HG03354 (cell line): ENCODE measurements around the gene CLIP2.
"Not testable (repeated sequence)": the region's sequence is repeated elsewhere in the genome, so short reads cannot be mapped to it uniquely, and the experiment has no call there.

Source experiments
- ATAC-seq: cut with Tn5 transposase; IDR thresholded peaks from one replicate; pipeline ENCODE4 v1.9.1; 2021; ENCODE audit warnings: mild to moderate bottlenecking; ENCODE audit not compliant: unreplicated experiment, poor library complexity, severe bottlenecking

Gene CLIP2

GRCh38 chr7:74320645-74321221 lies 31.5 kb downstream of the CLIP2 start:
- no peak for ATAC-seq

GRCh38 chr7:74322892-74323291 lies 33.7 kb downstream of the CLIP2 start:
- ATAC-seq, result not testable (repeated sequence)

DNA sequence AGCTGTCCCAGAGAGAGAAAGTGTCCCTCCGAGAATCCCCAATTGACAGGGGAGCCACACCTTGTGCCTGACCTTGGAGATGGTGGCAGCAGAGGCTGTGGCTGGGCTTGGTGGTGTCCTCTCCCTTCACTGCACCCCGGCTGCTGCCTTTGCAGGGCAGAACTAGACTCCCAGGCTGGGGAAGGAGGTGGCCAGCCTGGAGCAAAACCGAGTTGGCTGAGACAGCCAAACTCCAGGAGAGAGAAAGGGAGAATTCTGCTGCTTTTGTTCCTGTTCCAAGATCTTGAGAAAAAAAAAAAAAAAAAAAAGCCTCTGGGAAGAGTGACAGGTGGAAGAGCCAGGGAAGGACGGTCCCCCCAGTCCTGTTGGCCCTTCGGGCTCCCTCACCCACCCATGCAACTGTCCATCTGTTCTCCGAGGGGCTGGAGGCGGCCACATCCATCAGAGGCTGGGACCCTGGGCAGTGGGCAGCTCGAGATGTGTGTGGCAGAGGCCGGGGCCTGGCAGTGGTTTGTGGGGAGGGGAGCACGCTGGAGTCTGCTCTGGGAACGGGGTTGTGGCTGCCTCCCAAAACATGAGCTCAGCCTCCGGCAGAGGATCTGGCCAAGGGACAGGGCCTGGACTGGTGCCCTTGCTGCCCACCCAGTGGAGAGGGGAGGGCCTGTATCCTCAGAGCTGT lies 35.5 kb downstream of the CLIP2 start:
- no peak for ATAC-seq

GRCh38 chr7:74325210-74325565 lies 36.0 kb downstream of the CLIP2 start:
- no peak for ATAC-seq

DNA sequence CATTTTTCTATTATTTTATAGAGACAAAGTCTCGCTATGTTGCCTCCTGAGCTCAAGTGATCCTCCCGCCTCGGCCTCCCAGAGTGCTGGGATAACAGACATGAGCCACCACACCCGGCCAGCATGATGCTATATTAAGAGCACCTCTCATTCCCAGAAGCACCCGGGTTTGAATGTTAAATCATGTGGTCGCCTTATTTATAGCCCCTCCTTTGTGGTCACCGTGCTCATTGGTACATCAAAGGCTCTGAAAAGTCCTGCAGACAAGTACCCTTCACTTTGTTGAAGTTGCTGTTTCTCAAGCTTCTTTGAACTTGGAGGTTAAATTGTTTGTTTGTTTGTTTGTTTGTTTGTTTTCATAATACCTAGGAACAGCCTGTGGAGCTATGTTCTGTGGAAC lies 40.0 kb downstream of the CLIP2 start:
- no peak for ATAC-seq

DNA sequence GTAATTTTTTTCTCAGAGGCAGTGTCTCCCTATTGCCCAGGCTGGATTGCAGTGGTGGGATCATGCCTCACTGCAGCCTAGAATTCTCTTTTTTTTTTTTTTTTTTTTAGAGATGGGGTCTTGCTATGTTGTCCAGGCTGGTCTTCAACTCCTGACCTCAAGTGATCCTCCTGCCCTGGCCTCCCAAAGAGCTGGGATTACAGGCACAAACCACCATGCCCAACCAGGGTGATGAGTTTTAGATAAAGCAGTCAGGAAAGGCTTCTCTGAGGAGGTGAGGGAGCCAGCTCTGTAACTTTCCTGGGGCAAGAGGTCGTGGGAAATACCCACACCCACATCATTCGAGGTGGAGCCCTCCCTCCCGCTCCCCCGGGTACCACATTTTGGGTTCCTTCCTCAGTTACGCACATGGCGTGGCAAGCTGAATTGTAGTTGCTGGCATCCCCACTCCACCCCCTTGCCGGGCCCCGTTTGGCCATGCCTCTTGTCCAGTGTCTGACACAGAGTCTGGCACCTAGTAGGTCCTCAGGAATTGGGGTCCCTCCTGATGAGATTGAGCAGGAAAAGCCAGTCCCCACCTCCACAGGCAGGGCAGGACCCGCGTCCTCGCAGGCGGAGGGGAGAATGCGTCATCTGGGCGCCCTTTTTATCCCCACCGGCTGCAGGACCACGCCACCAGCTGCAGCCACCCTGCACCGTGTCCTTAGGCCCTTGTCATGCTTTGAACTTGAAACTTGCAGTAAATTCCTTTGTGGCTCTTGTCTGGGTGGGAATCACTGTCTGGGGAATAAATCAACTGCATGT lies 43.4 kb downstream of the CLIP2 start:
- no peak for ATAC-seq

DNA sequence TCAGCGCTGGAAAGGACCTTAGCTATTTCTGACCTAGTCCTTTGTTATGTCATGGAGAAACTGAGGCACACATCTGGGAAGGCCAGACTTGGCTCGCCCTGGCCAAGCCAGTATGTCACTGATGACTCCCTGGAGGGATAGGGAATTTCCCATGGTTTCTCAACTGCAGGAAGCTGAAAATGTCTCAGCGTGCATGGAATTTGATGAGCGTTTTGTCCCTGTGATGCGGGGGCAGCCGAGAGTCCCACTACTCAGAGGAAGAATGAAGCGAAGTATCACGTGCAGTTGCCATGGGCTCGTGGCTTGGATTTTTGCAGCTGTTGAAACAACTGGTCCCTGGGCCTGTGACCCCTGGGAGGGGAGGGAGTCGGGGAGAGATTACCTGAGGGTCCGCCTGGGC lies 44.8 kb downstream of the CLIP2 start:
- ATAC-seq, result no peak

DNA sequence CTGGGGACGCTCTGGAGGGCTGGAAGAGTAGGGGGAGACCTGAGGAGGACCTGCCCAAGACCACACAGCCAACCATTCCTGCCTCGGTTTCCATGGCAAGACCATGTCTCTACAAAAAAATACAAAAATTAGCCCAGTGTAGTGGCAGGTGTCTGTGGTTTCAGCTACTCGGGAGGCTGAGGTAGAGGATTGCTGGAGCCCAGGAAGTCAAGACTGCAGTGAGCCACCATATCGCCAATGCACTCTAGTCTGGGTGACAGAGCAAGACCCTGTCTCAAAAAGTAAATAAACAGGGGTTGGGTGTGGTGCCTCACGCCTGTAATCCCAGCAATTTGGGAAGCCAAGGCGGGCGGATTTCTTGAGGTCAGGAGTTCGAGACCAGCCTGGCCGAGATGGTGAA lies 48.7 kb downstream of the CLIP2 start:
- no peak for ATAC-seq

GRCh38 chr7:74338366-74339108 lies 49.3 kb downstream of the CLIP2 start:
- ATAC-seq, result no peak

DNA sequence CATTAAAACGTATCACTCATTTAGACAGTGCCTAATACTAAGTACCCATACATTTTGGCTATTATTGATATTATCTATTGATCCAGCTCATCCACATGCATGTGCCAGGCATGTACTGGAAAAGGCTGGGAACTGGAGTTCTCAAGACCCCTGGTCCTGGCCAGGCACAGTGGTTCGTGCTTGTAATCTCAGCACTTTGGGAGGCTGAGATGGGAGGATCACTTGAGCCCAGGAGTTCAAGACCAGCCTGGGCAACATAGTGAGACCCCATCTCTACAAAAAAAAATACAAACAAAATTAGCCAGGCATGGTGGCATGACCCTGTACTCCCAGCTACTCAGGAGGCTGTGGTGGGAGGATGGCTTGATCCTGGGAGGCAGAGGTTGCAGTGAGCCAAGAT lies 50.4 kb downstream of the CLIP2 start:
- ATAC-seq, result not testable (repeated sequence)

DNA sequence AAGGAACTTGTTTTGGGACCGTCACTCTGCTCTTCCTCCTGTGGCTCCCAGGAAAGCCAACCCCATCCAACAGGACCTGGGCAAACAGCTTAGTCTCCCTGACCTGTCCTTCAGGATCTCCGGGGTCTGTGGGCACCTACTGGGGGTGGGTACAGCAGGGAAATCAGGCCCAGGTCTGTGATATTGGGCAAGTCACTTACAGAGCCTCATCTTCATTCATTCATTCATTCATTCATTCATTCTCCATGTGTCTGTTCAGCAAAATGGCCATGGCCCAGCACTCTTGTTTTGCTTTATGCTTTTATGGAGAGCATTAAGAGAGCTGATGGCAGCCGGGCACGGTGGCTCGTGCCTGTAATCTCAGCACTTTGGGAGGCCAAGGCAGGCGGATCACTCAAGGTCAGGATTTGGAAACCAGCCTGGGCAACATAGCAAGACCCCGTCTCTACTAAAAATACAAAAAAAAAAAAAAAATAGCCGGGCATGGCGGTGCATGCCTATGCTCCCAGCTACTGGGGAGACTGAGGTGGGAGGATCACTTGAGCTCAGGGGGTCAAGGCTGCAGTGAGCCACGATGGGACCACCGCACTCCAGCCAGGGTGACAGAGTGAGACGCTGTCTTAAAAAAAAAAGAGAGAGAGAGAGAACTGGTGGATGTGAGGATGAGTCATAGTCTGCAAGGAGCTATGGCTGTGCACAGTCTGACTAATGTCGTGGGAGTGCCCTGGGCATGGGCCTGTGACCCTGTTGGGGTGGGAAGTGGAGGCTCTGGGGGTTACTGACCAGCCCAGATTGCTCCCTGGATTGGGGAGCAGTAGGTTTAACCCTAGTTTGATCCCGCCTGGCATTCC lies 54.3 kb downstream of the CLIP2 start:
- no peak for ATAC-seq

DNA sequence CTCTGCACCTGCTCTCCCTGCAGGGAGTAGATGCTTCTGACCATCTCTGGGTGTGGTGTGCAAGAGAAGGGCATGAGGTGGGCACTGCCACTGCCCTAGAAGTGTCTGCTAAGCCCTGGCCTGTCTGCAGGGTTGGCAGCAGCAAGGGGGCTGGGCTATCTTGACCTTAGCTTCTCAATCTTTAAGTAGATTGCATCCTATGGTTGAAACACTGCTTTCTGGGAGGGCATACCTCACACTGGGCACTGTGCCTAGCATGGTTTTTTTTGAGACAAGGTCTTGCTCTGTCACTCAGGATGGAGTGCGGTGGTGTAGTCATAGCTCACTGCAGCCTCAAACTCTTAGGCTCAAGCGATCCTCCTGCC lies 54.9 kb downstream of the CLIP2 start:
- no peak for ATAC-seq

- ATAC-seq, result no peak
Observed at GRCh38 chr7:74344786-74345185, 55.6 kb downstream of the CLIP2 start.

DNA sequence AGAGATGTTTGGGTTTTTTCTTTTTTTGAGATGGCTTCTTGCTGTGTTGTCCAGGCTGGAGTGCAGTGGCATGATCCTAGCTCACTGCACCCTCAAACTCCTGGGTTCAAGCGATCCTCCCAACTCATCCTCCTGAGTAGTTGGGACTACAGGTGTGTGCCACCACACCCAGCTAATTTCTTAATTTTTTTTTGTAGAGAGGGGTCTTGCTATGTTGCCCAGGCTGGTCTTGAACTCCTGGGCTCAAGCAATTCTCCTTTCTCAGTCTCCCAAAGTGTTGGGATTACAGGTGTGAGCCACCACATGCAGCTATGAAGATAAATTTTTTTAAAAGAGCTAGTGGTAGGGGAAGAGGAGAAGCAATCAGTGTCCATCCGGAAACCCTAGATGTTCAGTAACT lies 56.8 kb downstream of the CLIP2 start:
- no peak for ATAC-seq

DNA sequence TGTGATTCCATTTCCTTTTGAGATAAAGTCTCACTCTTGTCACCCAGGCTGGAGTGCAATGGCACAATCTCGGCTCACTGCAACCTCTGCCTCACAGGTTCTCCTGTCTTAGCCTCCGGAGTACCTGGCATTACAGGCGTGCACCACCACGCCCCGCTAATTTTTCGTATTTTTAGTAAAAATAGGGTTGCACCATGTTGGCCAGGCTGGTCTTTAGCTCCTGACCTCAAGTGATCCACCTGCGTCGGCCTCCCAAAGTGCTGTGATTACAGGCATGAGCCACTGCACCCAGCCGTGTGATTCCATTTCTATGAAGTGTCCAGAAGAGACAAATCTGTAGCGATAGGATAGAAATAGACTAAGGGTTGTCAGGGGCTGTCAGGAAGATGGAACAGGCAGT lies 60.4 kb downstream of the CLIP2 start:
- no peak for ATAC-seq

DNA sequence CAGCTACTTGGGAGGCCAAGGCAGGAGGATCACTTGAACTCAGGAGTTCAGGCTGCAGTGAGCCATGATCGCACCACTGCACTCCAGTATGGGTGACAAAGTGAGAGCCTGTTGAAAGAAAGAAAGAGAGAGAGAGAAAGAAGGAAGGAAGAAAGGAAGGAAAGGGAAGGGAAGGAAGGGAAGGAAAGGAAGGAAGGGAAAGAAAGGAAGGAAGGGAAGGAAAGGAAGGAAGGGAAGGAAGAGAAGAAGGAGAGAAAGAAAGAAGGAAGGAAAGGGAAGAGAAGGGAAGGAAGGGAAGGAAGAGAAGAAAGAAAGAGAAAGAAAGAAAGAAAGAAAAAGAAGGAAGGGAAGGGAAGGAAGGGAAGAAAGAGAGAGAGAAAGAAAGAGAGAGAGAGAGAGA lies 61.5 kb downstream of the CLIP2 start:
- no peak for ATAC-seq

DNA sequence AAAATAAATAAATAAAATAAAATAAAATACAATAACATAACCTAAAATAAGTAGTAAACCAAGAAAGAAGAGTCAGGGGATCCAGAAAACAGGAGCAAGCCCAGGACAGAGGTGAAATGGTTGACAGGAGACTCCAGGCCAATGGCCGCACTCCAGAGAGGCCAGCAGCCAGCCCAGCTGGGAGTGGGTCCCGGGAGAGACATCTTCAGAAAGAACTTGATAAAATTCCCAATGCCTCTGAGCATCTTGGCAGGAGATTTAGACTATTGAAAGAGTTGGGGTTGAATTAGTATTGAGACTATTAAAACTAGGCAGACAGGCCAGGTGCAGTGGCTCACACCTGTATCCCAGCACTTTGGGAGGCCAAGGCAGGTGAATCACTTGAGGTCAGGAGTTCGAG lies 62.6 kb downstream of the CLIP2 start:
- no peak for ATAC-seq

DNA sequence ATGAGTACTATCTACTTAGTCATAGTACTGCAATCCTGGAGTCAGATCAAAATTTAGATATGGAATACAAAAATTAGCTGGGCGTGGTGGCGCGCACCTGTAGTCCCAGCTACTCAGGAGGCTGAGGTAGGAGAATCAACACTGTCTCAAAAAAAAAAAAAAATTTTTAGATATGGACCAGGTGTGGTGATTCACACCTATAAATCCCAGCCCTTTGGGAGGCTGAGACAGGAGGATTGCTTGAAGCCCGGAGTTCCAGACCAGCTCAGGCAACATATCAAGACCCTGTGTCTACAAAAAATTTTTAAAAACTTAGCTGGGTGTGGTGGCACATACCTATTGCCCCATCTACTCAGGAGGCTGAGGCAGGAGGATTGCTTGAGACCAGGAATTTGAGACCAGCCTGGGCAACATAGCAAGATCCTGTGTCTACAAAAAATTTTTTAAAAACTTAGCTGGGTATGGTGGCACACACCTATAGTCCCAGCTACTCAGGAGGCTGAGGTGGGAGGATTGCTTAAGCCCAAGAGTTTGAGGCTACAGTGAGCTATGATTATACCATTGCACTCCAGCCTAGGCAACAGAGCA lies 63.4 kb downstream of the CLIP2 start:
- not testable (repeated sequence) for ATAC-seq

DNA sequence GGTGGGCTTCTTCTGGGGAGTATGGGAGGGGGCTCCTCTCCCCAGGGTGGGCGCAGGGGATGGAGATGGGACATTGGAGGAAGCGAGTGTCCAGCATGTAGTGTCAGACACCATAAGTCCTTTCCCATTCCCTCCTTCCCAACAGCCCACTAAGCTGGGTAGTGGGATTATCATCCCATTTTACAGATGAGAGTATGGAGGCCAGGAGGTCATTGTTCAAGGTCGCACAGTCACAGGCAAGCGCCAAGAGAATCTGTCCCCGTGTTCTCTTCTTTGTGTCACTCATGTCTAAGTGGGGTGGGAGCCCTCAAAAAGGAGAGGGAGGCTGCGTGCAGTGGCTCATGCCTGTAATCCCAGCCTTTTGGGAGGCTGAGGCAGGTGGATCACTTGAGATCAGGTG lies 64.8 kb downstream of the CLIP2 start:
- no peak for ATAC-seq
